Measurements from ENCODE around the gene PPP5C. TPM values are rescaled to one million over a fixed set of nuclear protein-coding genes. Genes with fewer than 3 reads are reported as not detected.

The PPP5C gene
- polyA plus RNA-seq, 1 donor from 2014 or later = 99.3 TPM

GRCh38 chr19:46410205-46411087, 63.6 kb downstream of the PPP5C start:
- TF ChIP-seq RAD21 (conservative IDR thresholded peaks at IDR 0.05) (no peak), EZH2 (IDR thresholded peaks at IDR 0.05; ENCODE audit: borderline replicate concordance, insufficient read depth, low read length, poor library complexity, severe bottlenecking) (no peak), REST (IDR thresholded peaks at IDR 0.05; ENCODE audit: borderline replicate concordance) (no peak), MXI1 (conservative IDR thresholded peaks at IDR 0.05; ENCODE audit: poor library complexity, severe bottlenecking) (no peak), TAF1 (IDR thresholded peaks at IDR 0.05; ENCODE audit: low read depth) (no peak), CTCF (IDR thresholded peaks at IDR 0.05; ENCODE audit: poor library complexity, severe bottlenecking) (no peak), EP300 (conservative IDR thresholded peaks at IDR 0.05; ENCODE audit: poor library complexity, severe bottlenecking) (no peak), SMC3 (conservative IDR thresholded peaks at IDR 0.05; ENCODE audit: poor library complexity) (no peak), POLR2AphosphoS5 (IDR thresholded peaks at IDR 0.05) (no peak)

GRCh38 chr19:46411088-46411924, 64.4 kb downstream of the PPP5C start:
- no peak overlapping the region for H3K27ac ChIP-seq (ENCODE audit: low read length)
- no peak overlapping the region for H3K4me2 ChIP-seq (ENCODE audit: low read length)
- H3K36me3 ChIP-seq (ENCODE audit: insufficient read depth, low read length) = no peaks in the 10 kb centered on the region
- no peak overlapping the region for H2AFZ ChIP-seq (ENCODE audit: low read depth, low read length)
- H3K9me3 ChIP-seq (ENCODE audit: low read length) = no peaks in the 10 kb centered on the region
- no peaks in the 10 kb centered on the region for H3K27me3 ChIP-seq (ENCODE audit: insufficient read depth, low read depth, low read length)
- peaks cover 15% of the 10 kb centered on the region for H3K79me2 ChIP-seq (replicated peaks; ENCODE audit: insufficient read depth, low read length)
- H3F3A ChIP-seq (ENCODE audit: insufficient read depth, low read length, poor library complexity, severe bottlenecking) = no peaks in the 10 kb centered on the region
- TF ChIP-seq RAD21 (conservative IDR thresholded peaks at IDR 0.05) = no peak
- H3K9me2 ChIP-seq (ENCODE audit: insufficient read depth, low read length) = no peaks in the 10 kb centered on the region
- peak overlapping the region; percentile 53 for H3K4me3 ChIP-seq (ENCODE audit: low read length)
- no peak overlapping the region for H3K9ac ChIP-seq (ENCODE audit: low read length)
- H4K20me1 ChIP-seq (ENCODE audit: insufficient read depth) = no peaks in the 10 kb centered on the region

More at GRCh38 chr19:46410205-46411087, 63.6 kb downstream of the PPP5C start:
- Histone ChIP-seq H3K36me3 (ENCODE audit: insufficient read depth, low read length) (no peaks in the 10 kb centered on the region), H3K9me3 (ENCODE audit: low read length) (no peaks in the 10 kb centered on the region), H3K9me2 (ENCODE audit: insufficient read depth, low read length) (no peaks in the 10 kb centered on the region), H3F3A (ENCODE audit: insufficient read depth, low read length, poor library complexity, severe bottlenecking) (no peaks in the 10 kb centered on the region), H3K79me2 (replicated peaks; ENCODE audit: insufficient read depth, low read length) (peaks cover 15% of the 10 kb centered on the region), H3K27me3 (ENCODE audit: insufficient read depth, low read depth, low read length) (no peaks in the 10 kb centered on the region), H3K4me3 (ENCODE audit: low read length) (no peak overlapping the region), H3K27ac (ENCODE audit: low read length) (no peak overlapping the region), H2AFZ (ENCODE audit: low read depth, low read length) (no peak overlapping the region), H4K20me1 (ENCODE audit: insufficient read depth) (no peaks in the 10 kb centered on the region), H3K9ac (ENCODE audit: low read length) (no peak overlapping the region), H3K4me2 (ENCODE audit: low read length) (no peak overlapping the region)
